Transverse colon (tissue), 4 donors: Measurements from ENCODE around the gene SSU72. TPM values are rescaled to one million over a fixed set of nuclear protein-coding genes. Genes with fewer than 3 reads are reported as not detected.
"Not testable (repeated sequence)": the region's sequence is repeated elsewhere in the genome, so short reads cannot be mapped to it uniquely, and the experiment has no call there.

Experiments
- DNase-seq: peaks from one replicate; pipeline ENCODE4 v3.0.0-alpha.2; 2019
- H3K27ac ChIP-seq, 4 donors: fragments of 200-600 bp; sonication (generic); 2 replicates each; pipeline ENCODE4 v1.5.1; 2016 to 2018; ENCODE audit warnings: inconsistent platforms in 4 of 4
- H3K27me3 ChIP-seq: fragments of 200-600 bp; sonication (generic); 2 replicates; pipeline ENCODE4 v1.5.1; 2017; ENCODE audit warnings: inconsistent platforms
- H3K36me3 ChIP-seq, 4 donors: fragments of 200-600 bp; sonication (generic); 2 replicates each; pipeline ENCODE4 v1.5.1; 2017 to 2019; ENCODE audit warnings: inconsistent platforms in 4 of 4
- H3K4me1 ChIP-seq, 4 donors: fragments of 200-600 bp; sonication (generic); 2 replicates each; pipeline ENCODE4 v1.5.1; 2017 to 2020; ENCODE audit warnings: inconsistent platforms in 4 of 4
- H3K4me3 ChIP-seq, 4 donors: fragments of 200-600 bp; sonication (generic); 1 replicate in 1 of 4; 2 replicates in 3 of 4; pipeline versions ENCODE4 v1.5.1 to v1.6.1; 2017 to 2019; ENCODE audit warnings: inconsistent platforms in 4 of 4
- H3K9me3 ChIP-seq, 2 donors: fragments of 200-600 bp; sonication (generic); 2 replicates each; pipeline ENCODE4 v1.5.1; 2017 to 2019; ENCODE audit warnings: inconsistent platforms in 2 of 2
- CTCF ChIP-seq, 5 experiments: fragments of 200-600 bp in 3 of 5; fragments of 450-650 bp in 2 of 5; sonication (generic) in 3 of 5; IDR thresholded peaks; 1 replicate in 2 of 5; 2 replicates in 3 of 5; pipeline ENCODE4 v1.5.1; 2016 to 2017; ENCODE audit warnings: antibody characterized with exemption in 5 of 5, inconsistent platforms in 3 of 5, mild to moderate bottlenecking in 2 of 5, moderate library complexity in 1 of 5
- EP300 ChIP-seq: sonication (generic); formaldehyde crosslinking; IDR thresholded peaks from one replicate; pipeline ENCODE4 v1.6.1; 2017; ENCODE audit warnings: antibody characterized with exemption, low read depth
- POLR2A ChIP-seq: fragments of 450-650 bp; IDR thresholded peaks from one replicate; pipeline ENCODE4 v1.6.1; 2016; ENCODE audit warnings: antibody characterized with exemption, mild to moderate bottlenecking, moderate library complexity
- POLR2AphosphoS5 ChIP-seq, 3 donors: sonication (generic); formaldehyde crosslinking; IDR thresholded peaks; one replicate each; pipeline ENCODE4 v1.6.1; 2016; ENCODE audit warnings: antibody characterized with exemption in 3 of 3
- WGBS, 2 donors: methylation state at CpG; one replicate each; pipeline ENCODE4 v1.1.5; 2018; ENCODE audit warnings: low coverage in 1 of 2; 5-methylcytosine and 5-hydroxymethylcytosine counted together
- in situ Hi-C, 4 donors: fragments of 200-750 bp; cut with MboI; loops; one replicate each; pipeline versions ENCODE4 v1.15.0 to v1.15.1; 2017; ENCODE audit warnings: low sequenced_read_pairs in 3 of 4, low pct_ligation_motif_present in 1 of 4, low pct_unique_long_range_greater_than_20kb in 1 of 4
- intact Hi-C: fragments of 100-400 bp; cut with DNase I; formaldehyde crosslinking; loops from one replicate; pipeline ENCODE4 v1.15.1; 2023; ENCODE audit warnings: low total_unique reads
- total RNA-seq, 4 donors: library from RNA; depleted of rRNA; stranded (reverse); fragments of >200 nt; gene quantifications; one replicate each; pipeline ENCODE4 v1.1.0, GENCODE V29; 2016

SSU72 gene
- total RNA-seq, 4 donors from 2014 or later, result 95.0 to 162 (median 136) TPM

DNA sequence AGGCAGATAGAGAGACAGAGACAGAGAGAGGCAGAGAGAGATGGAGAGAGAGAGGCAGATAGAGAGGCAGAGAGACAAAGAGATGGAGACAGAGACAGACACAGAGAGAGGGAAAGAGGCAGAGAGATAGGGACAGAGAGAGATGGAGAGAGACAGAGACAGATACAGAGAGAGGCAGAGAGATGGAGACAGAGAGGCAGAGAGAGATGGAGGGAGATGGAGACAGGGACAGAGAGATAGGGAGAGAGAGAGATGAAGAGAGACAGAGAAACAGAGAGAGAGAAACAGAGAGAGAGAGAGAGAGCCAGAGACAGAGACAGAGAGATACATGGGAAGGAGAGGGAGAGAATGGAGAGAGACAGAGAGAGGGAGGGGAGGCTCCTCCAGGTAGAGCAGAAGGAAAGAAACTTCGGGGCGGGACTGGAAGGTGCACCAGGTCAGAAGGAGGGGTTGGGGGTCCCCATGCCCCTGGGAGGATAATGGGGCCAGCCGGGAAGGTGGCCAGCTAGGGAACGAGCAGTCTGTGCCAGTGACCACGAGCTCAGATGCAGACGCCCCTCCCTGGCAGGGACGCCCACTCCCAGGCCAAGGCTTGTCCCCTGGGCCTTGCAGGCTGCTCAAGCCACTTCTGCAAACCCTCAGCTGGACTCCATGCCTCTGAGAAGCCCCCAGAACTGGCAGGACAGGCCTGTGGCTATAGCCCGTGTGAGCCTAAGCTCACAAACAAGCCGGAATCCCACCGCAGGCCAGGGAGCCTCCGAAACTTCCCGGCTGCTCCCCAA is 22.0 kb upstream of the SSU72 start:
- in situ Hi-C loops (no loop called here), intact Hi-C loops (no loop called here)
- WGBS, 2 donors, result 39 to 40% methylated on average over 3 to 9 of the region's 12 CpGs
- H3K4me1 ChIP-seq, result peaks cover 5 to 15% (median 10%) of the 10 kb centered on the region in 4 donors
- no peak for DNase-seq
- no peaks in the 10 kb centered on the region for H3K36me3 ChIP-seq
- TF ChIP-seq POLR2AphosphoS5 (IDR thresholded peaks at IDR 0.05), result no peak
- no peak for TF ChIP-seq CTCF (IDR thresholded peaks at IDR 0.05)
- TF ChIP-seq POLR2A, result no peak
- no peak for TF ChIP-seq EP300
- no peak overlapping the region for H3K4me3 ChIP-seq
- H3K9me3 ChIP-seq, result no peaks in the 10 kb centered on the region
- H3K27me3 ChIP-seq, result peaks cover 52% of the 10 kb centered on the region
- no peak overlapping the region for H3K27ac ChIP-seq

- H3K4me1 ChIP-seq, result peaks cover 1 to 11% (median 8%) of the 10 kb centered on the region in 4 donors
- H3K4me3 ChIP-seq, intact Hi-C loops, H3K36me3 ChIP-seq, DNase-seq, H3K9me3 ChIP-seq, H3K27ac ChIP-seq, in situ Hi-C loops: not testable (repeated sequence)
- 70 to 80% methylated on average over 2 of the region's 2 CpGs for WGBS, 2 donors
- H3K27me3 ChIP-seq, result peaks cover 38% of the 10 kb centered on the region
Observed at GRCh38 chr1:1595341-1595740, 20.7 kb upstream of the SSU72 start.

GRCh38 chr1:1594602-1595260 is 20.1 kb upstream of the SSU72 start:
- intact Hi-C loops (no loop called here), in situ Hi-C loops (no loop called here)
- Histone ChIP-seq H3K4me3 (no peak overlapping the region), H3K27me3 (peaks cover 36% of the 10 kb centered on the region), H3K27ac (no peak overlapping the region), H3K36me3 (no peaks in the 10 kb centered on the region), H3K4me1 (peaks cover 0 to 8% (median 5%) of the 10 kb centered on the region in 4 donors), H3K9me3 (no peaks in the 10 kb centered on the region)
- TF ChIP-seq POLR2AphosphoS5 (IDR thresholded peaks at IDR 0.05) (no peak), CTCF (IDR thresholded peaks at IDR 0.05) (no peak), POLR2A (no peak), EP300 (no peak)
- 25 to 69% methylated on average over 1 to 9 of the region's 10 CpGs for WGBS, 2 donors
- no peak for DNase-seq

DNA sequence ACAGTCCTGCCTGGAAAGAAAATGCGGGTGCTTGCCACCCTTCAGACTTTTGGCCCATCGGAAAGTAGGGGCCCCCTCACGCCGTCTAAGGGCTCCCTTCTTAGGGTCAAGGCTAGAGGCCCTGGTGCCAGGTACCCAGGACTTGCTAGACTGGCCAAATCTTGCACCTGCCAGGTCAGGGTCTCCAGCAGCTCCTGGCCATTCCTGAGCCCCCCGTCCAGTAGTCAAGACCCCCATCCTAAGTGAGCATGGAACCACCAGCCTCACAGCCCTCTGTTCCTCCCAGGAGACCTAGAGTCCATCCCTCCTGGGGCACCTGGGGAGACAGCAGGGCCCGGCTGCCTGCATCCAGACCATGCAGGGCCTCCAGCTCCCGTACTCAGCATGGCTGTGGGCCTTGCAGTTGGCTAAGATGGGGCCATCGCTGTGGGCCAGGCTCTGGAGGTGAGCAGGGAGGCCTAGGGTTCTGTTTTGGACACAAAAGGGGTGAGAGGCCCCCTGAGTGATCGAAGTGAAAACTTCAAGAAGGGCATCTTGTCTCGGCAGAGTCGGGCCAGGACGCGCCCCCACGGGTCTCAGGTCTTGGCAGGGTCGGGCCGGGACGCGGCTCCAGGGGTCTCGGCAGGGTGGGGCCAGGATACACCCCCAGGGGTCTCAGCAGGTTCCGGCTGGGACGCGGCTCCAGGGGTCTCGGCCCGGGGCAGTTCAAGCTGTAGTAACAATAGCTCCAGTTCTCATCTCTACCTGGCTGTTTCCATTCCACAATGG is 19.4 kb upstream of the SSU72 start:
- peaks cover 32% of the 10 kb centered on the region for H3K27me3 ChIP-seq
- DNase-seq, result no peak
- TF ChIP-seq POLR2A, result no peak
- TF ChIP-seq POLR2AphosphoS5 (IDR thresholded peaks at IDR 0.05), result no peak
- TF ChIP-seq CTCF (IDR thresholded peaks at IDR 0.05), result no peak
- TF ChIP-seq EP300, result no peak
- 81% methylated on average over 24 of the region's 24 CpGs; no CpG with 5 or more reads in 1 of the 2 donors for whole genome bisulfite sequencing, 2 donors
- peaks cover 0 to 3% (median under 1%) of the 10 kb centered on the region in 4 donors for H3K4me1 ChIP-seq
- H3K4me3 ChIP-seq, result no peak overlapping the region
- H3K36me3 ChIP-seq, result no peaks in the 10 kb centered on the region
- in situ Hi-C loops (no loop called here), intact Hi-C loops (no loop called here)
- no peaks in the 10 kb centered on the region for H3K9me3 ChIP-seq
- H3K27ac ChIP-seq, result no peak overlapping the region
